HG03280 (cell line): ENCODE results near the gene PTDSS2.

ENCODE experiments used
- ATAC-seq: cut with Tn5 transposase; IDR thresholded peaks from one replicate; pipeline ENCODE4 v1.9.1; 2021; ENCODE audit warnings: mild to moderate bottlenecking, moderate library complexity; ENCODE audit not compliant: unreplicated experiment

Gene PTDSS2

DNA sequence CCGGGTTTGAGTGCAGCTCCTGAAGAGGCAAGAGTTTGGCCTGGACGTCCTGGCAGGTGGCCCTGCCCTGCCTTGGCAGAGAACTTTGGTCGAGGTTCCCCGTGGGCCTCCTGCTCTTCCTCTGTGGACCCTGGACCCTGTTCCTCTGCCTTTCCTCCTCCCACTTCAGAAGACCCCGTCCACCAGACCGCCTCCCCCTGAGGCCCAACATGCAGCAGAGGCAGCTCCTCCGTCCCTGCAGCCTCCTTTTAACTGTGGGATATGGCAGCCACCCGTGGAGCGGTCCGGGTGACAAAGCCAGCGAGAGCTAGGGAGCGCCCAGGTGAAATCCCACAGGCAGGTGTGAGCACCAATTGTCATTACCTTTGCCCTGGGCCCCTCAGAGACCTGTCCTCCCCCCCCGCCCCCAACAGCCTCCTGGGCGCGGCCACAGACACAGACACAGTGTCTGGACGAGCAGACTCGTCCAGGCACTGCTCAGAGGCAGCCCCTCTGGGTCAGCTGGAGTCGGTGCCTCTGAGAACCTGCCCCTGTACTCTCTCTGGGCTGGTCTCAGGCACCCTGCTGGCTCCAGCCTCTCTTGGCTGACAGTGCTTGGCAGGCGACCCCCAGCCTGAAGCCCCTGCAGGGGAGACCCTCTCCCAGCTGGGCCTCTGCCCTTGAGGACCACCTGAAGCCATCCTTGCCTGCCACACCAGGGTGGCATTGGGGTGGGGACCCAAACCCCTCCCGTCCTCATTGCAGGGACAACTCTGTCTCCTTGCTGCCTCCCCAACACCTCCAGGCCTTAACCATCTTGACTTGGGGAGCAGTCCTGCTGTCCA, 4.1 kb upstream of the PTDSS2 start:
- no peak for ATAC-seq

GRCh38 chr11:446891-447290, 3.2 kb upstream of the PTDSS2 start:
- no peak for ATAC-seq

DNA sequence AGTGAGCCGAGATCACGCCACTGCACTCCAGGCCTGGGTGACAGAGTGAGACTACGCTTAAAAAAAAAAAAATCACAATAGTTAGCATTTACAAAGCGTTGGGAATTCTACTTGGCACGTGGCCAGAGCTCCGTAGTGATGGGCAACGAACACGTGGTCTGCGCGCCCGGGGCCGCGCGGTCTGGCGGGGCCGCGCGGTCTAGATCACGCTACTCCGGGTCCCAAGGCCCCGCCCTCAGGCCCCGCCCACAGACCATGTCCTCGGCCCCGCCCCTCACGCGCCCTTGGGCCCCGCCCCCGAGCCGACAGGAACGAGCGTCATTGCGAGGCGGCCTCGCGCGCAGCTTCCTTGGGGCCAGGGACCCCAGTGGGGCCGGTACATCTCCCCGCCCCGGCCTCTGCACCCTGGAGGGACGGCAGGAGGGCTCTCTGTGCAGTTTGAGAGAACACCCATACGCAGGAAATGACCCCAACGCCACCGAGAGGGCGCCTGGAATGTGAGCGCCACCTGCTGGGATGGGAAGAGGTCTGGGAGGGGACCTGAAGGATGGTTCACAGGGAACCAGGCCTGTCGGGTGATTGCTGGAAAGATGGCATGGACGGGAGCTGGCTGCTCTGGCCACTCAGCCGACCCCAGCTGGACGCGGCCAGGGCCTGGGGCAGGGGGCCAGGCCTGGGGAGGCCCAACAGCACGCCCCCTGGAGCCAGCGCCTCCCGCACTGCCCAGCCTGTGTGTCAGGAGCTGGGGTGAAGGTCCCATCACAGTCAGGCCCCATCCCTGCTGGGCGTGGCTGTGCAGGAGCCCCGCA, 2.0 kb upstream of the PTDSS2 start:
- ATAC-seq, result peak; percentile 60

DNA sequence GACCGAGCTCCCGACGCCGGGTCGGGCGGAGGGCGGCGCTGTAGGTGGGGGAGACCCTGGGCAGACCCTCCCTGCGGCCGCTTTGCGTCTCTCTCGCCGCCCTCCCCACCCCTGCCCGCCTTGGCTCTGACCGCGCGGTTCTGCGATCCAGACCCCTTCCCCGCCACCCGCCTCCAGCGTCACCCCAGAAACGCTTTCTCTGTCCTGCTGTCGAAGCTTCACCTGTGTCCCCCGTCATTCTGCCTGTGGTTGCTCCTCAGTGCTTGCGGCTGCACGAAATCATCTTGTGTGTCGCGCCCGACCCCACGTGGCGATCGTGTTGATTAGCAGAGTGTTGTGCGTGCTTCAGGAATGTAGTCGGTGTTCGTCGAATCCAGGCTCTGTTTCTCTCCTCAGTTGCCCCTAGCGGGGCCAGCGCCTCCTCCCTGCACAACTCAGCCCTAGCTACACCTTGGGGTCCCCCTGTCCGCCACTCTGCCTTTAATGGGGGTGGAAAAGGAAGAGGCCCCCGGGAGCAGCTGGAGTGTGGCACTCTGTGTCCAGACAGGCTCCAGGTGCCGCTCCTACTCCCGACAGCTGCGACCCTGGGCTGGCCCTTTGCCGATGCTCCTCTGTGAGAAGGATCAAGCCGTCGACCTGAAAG, 851 bp downstream of the PTDSS2 start:
- no peak for ATAC-seq

GRCh38 chr11:451738-452137, 1.7 kb downstream of the PTDSS2 start:
- ATAC-seq, result no peak

GRCh38 chr11:452203-452744, 2.2 kb downstream of the PTDSS2 start:
- ATAC-seq, result no peak

GRCh38 chr11:452916-453527, 2.9 kb downstream of the PTDSS2 start:
- ATAC-seq, result no peak

- ATAC-seq, result no peak
Measured at GRCh38 chr11:453564-453963, 3.5 kb downstream of the PTDSS2 start.

GRCh38 chr11:454043-454442, 4.0 kb downstream of the PTDSS2 start:
- no peak for ATAC-seq

- no peak for ATAC-seq
Measured at GRCh38 chr11:454801-455565, 4.9 kb downstream of the PTDSS2 start.

- ATAC-seq, result no peak
Measured at GRCh38 chr11:455566-456147, 5.6 kb downstream of the PTDSS2 start.

DNA sequence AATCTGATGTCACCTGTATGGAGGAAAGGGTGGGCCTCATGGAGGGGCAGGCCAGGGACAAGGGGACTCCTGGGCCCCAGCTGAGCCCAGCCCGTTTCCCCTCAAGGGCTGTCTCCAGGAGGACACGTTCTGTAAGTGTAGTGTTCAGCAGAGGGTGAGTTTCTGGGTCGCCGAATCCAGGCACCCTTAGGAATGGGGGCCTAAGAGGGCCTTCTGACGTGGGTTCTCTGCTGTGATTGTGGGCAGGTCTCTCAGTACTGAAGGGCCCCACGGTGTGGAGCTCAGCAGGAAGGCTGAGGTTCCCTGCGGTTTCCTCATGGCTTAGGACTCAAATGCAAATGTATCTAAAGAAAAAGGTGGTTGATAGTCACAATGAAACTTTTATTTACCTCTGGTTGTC, 6.5 kb downstream of the PTDSS2 start:
- ATAC-seq, result no peak

DNA sequence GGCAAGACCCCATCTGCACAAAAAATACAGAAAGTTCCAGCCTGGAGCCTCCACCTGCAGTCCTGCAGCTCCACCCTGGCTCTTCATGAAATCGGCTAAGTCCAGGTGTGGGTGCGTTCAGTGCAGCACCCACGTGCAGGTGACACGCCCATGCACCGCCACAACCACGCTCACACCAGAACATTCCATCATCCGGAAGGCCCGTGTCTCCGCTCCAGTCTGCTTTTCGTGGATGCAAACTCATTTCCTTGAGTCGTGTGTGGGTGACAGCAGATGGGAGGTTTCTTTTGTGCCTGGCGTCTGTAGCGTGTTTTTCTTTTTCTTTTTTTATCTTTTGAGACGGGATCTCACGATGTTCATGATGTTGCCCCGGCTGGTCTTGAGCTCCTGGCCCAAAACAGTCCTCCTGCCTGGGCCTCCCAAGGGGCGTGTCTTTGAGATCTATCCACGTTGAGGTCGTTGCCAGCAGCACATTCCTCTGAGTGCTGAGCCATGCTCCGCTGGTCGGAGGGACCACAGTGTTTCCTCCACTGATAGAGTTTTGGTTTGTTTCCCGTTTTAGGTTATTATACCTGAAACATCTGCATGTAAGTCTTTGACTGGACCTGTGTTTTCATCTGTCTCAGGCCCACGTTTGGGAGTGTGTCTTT, 7.2 kb downstream of the PTDSS2 start:
- ATAC-seq, result no peak

DNA sequence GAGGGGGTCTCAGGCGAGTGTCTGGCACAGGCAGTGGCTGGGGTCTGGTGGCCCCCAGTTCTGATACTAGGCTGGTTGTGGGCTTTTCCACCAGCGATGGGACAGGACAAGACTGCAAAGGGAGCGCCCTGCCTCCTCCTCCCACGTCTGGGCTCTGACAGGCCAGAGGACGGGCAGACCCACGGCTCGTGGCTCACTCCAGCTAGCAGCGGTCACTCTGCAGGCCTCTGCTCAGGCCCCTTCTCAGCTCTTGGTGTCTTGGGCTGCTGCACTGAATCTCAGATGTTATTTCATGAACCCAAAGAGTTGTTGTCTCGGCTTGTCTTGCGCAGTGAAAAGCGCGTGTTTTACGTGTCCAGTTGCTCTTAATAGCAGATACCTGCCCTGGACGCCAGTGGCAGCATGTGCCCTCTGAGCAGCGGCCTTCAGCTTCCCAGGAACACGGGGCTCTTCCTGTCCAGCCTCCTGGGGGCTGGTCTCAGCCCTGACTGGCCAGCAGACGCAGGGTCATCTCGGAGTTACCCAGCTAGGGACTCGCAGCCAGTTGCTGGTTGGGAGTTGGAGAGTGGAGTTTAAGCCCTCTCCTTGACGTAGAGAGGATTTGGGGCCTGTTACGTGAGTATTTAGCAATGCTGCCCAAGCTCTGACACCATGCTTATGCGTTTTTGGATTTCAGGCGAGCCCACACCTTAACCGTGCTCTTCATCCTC, 9.6 kb downstream of the PTDSS2 start:
- ATAC-seq, result no peak

DNA sequence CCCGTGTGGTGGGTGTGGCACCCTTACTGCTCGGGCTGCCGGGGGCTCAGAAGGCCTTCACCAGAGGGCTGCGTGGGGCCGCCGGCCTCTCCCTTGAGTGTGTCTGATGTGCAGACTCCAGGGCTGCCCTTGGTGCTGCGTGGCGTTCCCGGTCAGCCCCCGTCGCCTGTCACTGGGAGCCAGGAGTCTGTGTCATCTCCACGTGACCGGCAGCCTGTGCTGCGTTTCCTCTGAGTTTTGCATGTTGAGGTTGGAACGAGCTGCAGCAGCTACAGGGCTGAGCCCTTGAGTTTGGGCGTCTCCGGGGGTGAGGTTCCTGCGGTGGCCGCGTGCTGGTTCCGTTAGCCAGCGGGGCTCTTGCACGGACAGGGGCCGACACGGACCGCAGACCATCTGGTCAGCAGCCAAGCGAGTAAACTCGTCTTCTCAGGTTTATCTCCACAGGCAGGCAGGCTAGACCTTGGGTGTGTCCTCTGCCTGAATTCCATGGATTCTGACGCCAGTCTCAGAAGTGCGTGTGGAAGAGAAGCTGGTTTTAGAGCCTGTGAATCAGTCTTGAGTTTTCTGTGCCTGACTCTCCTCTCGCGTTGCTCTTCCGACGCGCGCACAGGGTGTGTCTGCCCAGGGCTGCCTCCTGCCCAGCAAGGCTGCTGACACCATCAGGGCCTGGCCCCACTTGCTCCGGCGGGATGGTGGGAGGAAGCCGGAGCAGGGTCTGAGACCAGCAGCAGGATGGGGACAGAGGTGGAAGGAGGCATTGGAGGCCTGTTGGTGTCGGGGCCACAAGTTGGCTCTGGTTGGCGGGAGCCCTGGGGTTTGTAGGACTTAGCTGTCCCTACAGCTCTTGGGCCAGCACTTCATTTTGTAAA, 10.5 kb downstream of the PTDSS2 start:
- ATAC-seq, result no peak

DNA sequence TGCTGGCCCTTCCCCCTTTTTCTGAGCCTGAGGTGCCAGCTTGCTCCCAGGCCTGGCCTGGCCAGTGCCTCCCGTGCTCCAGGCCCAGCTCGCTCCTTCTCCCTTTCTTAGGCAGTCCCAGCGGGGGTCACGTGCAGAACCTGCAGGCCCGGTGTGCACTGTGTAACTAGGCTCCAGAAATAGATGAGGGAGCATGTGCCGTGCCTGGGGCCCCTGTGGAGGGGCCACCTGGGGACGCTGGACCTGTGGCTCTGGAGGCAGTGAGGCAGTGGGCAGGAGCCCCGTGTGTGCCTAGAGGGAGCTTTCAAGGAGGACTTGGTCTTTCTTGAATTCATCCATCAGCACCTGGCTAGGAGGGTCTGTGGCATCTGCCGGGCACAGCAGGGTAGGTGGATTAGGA, 11.5 kb downstream of the PTDSS2 start:
- ATAC-seq, result no peak

DNA sequence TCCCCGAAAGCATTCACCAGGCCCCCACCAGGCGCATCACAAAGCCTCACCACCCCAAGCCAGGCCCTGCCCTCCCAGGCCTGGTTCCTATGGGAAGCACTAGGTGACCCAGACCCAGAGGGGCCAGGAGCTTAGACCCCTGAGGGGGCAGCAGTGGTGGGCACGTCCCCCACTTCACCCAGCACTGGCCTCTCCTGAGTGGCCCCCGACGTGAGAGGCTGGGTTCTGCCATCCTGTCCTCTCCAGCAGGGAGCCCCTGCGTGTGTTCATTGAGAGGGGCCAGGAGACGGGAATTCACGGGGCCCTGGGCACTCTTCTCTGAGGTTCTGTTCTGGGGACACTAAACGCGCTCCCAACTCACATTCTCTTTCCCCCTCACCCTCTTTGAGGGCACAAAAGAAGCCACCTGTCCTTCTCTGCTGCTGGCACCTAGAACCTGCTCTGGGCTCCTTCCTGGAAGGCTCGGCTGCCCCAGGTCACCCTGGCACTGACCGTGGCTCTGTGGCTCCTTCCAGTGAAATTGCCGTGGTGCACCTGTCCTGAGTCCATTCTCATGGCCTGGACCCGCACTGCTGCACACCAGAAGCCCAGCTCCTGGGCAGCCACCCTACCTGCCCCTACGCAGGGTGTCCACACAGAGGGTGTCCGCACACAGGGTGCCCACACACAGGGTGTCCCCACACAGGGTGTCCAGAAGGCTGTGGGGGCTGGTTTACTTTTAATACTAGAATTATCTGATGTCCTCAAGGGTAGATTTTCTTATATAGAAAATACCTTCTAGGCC, 12.2 kb downstream of the PTDSS2 start:
- ATAC-seq, result no peak
